T-helper 17 cell (primary cell): ENCODE measurements around the gene SEC16A. TPM values are rescaled to one million over a fixed set of nuclear protein-coding genes. Genes with fewer than 3 reads are reported as not detected.

Source experiments
- ATAC-seq: fragments of 150-1000 bp; cut with Tn5 transposase; 2 replicates; pipeline ENCODE4 v1.10.0; 2021; ENCODE audit warnings: mild to moderate bottlenecking, moderate library complexity
- DNase-seq, 3 donors: peaks; one replicate each; pipeline versions ENCODE4 v3.0.0 to v3.0.0-alpha.2; 2020 to 2021
- H3K9me3 ChIP-seq: one replicate; pipeline ENCODE4 v1.7.0; 2013; ENCODE audit warnings: low read length, mild to moderate bottlenecking; ENCODE audit not compliant: control insufficient read depth, poor library complexity, severe bottlenecking
- H3K27ac Mint-ChIP-seq: one replicate; pipeline ENCODE4 v1.8.0; 2022; ENCODE audit warnings: mild to moderate bottlenecking, moderate library complexity, mixed read lengths
- H3K27me3 Mint-ChIP-seq: one replicate; pipeline ENCODE4 v1.8.0; 2022; ENCODE audit warnings: mixed read lengths
- H3K36me3 Mint-ChIP-seq: one replicate; pipeline ENCODE4 v1.8.0; 2022; ENCODE audit warnings: low read depth, mixed read lengths
- H3K4me1 Mint-ChIP-seq: one replicate; pipeline ENCODE4 v1.8.0; 2022; ENCODE audit warnings: mild to moderate bottlenecking, mixed read lengths
- H3K4me3 Mint-ChIP-seq: one replicate; pipeline ENCODE4 v1.8.0; 2022; ENCODE audit warnings: mild to moderate bottlenecking, moderate library complexity, mixed read lengths
- total RNA-seq, 4 donors: library from RNA in 2 of 4; stranded (reverse) in 2 of 4; gene quantifications; one replicate each; pipeline ENCODE4 v1.2.3 and lab custom pipeline; 2022 to 2026

SEC16A gene
- total RNA-seq, 2 donors from 2014 or later = 71.7 to 74.7 TPM

DNA sequence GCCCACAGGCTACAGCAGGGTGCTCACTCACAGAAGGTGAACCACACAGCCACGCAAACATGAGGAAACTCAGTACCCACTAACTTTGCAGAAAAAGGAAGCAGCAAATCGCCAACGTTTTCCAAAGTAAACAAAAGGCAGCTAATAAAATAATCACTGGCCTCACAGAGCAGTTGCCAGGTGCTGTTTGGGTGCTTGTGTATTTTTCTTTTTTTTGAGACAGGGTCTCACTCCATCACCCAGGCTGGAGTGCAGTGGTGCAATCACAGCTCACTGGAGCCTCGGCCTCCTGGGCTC lies 86.7 kb downstream of the SEC16A start:
- H3K4me1 Mint-ChIP-seq = peaks cover 18% of the 10 kb centered on the region
- ATAC-seq = no peak
- H3K36me3 Mint-ChIP-seq = peaks cover 3% of the 10 kb centered on the region
- no peaks in the 10 kb centered on the region for H3K27me3 Mint-ChIP-seq
- DNase-seq = no peak
- no peak overlapping the region for H3K4me3 Mint-ChIP-seq
- H3K27ac Mint-ChIP-seq = no peak overlapping the region
- H3K9me3 ChIP-seq = no peaks in the 10 kb centered on the region

DNA sequence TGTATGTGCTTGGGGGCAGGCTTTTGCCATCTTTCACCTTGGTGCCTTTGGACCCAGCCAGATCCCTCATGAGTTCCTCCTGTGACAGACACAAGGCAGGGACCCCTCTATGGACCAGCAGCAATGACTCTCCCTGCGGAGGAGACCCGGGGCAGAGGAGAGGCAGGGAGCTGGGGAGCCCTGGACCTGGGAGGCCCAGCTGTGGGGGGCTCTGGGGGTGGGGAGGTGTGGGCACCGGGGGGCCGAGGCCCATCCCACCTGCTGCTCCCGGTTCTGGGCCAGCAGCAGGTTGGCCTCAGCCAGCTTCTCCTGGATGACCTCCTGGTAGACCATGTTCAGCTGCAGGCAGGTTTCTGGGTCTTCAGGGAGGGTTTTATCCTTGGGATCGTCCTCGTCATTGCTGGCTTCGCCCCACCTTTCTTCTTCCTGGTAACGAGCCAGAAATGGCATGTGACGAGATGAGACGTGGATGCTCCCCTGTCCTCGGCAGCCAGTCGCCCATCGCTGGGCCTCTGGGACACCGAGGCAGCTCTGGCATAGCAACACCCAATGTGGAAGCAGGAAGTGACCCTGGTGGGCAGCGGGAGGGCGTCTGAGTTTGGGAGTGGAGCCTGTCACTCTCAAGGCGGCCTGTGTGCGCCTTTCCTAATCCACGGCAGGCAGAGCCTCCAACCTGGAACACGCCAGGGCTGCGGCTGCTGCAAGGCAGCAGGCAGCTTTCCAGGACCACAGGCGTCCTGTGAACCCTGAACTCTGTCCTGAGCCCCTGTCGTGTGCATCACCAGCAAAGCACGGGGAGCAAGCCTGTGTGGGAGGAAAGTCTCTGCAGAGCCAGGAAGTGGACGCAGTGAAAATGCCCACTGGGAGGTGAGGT lies 87.3 kb downstream of the SEC16A start:
- no peaks in the 10 kb centered on the region for H3K27me3 Mint-ChIP-seq
- ATAC-seq (no peak), DNase-seq (no peak)
- no peak overlapping the region for H3K4me3 Mint-ChIP-seq
- no peaks in the 10 kb centered on the region for H3K9me3 ChIP-seq
- peaks cover 17% of the 10 kb centered on the region for H3K4me1 Mint-ChIP-seq
- H3K27ac Mint-ChIP-seq = no peak overlapping the region
- peaks cover 4% of the 10 kb centered on the region for H3K36me3 Mint-ChIP-seq

DNA sequence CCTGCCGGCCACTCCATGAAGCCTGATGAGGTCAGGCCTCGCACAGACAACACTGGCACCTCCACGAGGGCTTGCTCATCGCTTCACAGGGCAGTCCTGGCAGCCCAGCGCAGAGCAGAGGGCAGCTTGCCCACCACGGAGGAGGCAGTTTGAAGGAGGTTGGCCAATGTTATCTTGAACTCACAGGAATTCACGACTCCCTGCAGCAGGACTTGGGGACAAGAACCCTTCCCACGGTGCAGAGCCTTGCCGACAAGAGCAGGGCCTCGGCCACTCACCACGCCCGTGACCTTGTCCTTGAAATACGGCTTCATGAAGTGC lies 87.9 kb downstream of the SEC16A start:
- ATAC-seq = no peak
- no peak overlapping the region for H3K27ac Mint-ChIP-seq
- H3K36me3 Mint-ChIP-seq = peaks cover 4% of the 10 kb centered on the region
- no peak for DNase-seq
- no peaks in the 10 kb centered on the region for H3K27me3 Mint-ChIP-seq
- peaks cover 15% of the 10 kb centered on the region for H3K4me1 Mint-ChIP-seq
- H3K4me3 Mint-ChIP-seq = no peak overlapping the region
- H3K9me3 ChIP-seq = no peaks in the 10 kb centered on the region

- H3K4me1 Mint-ChIP-seq = peaks cover 17% of the 10 kb centered on the region
Observed at GRCh38 chr9:136394312-136395019, 88.4 kb downstream of the SEC16A start.

GRCh38 chr9:136393531-136393930 lies 89.3 kb downstream of the SEC16A start:
- Mint-ChIP-seq H3K36me3 (peaks cover 6% of the 10 kb centered on the region), H3K4me1 (peaks cover 10% of the 10 kb centered on the region), H3K4me3 (no peak overlapping the region), H3K27me3 (no peaks in the 10 kb centered on the region), H3K27ac (no peak overlapping the region)
- DNase-seq (no peak), ATAC-seq (no peak)
- no peaks in the 10 kb centered on the region for H3K9me3 ChIP-seq

More at GRCh38 chr9:136394312-136395019, 88.4 kb downstream of the SEC16A start:
- Mint-ChIP-seq H3K4me3 (no peak overlapping the region), H3K27ac (no peak overlapping the region), H3K27me3 (no peaks in the 10 kb centered on the region), H3K36me3 (peaks cover 6% of the 10 kb centered on the region)
- no peak for DNase-seq
- no peaks in the 10 kb centered on the region for H3K9me3 ChIP-seq
- no peak for ATAC-seq

DNA sequence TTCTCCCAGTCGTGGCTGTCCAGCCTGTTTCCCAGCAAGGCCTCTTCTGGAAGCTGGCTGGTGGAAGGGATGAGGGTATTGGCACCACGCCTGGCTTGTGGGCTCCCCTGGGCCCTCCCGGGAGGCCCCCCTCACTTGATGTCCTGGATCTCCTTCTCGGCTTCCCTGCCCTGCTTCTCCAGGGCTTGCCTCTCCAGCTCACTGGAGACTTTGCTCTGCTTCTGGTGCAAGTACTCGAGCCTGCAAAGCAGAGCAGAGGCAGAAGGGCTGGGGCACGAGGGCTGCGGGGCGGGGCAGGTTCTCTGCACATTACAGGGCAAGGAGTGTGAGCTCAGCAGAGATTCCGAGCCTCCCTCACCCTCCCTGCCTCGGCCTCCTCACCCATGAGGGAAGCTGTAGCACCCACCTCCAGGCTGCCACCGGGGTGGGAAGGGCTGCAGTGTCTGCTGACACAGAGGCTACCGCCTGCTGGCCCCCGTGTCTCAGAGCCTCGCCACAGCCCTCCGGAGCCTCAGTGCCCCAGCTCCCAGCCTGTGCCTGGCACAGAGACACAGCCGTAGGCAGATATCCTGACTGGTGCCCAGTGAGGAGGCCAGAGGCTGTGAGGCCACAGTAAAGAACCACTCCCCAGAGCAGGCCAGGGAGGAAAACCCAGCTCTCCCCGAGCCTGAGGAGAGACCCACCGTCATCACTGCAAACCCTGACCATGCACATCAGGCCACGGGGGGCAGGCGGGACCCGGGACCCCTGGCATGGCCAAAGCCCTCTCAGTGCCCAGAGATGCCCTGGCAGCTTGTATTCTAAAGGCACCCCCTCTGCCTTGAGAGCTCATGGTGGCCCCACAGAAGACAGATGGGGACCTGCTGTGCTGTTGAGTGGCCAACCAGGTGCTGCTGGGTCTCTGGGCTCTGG lies 90.0 kb downstream of the SEC16A start:
- no peaks in the 10 kb centered on the region for H3K9me3 ChIP-seq
- Mint-ChIP-seq H3K27me3 (no peaks in the 10 kb centered on the region), H3K36me3 (peaks cover 6% of the 10 kb centered on the region), H3K4me1 (peaks cover 6% of the 10 kb centered on the region), H3K27ac (no peak overlapping the region), H3K4me3 (no peak overlapping the region)
- ATAC-seq (no peak), DNase-seq (no peak)

DNA sequence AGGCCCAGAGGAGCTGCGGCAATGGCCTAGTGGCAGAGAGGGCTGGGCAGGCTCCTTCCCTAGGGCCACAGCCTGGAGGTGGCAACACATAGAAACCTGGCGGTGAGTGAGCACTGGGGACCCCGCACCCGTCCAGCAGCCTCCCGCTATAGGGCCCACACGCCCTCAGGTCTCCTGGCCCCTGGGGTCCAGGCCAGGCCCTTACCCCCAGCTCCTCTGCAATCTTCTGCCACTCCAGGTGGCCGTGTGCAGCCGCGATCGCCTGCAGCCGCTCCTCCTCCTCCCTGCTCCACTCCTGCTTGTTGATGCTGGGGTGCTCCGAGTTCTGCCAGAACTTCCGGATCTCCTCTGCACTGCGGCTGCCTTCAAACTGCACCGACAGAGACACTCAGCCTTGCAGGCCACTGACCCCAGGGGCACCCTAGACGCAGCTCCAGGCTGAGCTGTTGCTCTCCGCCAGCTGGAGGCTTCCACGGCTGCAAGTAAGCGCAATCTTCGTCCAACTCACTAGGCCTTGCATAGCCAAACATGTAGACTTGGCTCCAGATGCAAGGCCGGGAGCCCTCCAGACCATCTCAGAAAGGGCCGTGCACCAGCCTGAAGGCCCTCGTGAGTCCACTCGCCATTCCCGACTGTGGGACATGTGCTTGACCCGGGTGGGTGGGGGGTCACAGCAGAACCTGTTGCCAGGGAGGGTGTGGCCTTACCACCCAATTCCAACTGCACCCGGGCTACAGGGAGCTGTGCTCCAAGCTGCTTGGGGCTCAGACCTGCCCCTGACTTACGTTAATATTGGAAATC lies 90.9 kb downstream of the SEC16A start:
- no peak overlapping the region for H3K27ac Mint-ChIP-seq
- DNase-seq (no peak), ATAC-seq (no peak)
- H3K36me3 Mint-ChIP-seq = peaks cover 6% of the 10 kb centered on the region
- no peaks in the 10 kb centered on the region for H3K27me3 Mint-ChIP-seq
- no peaks in the 10 kb centered on the region for H3K9me3 ChIP-seq
- H3K4me1 Mint-ChIP-seq = peaks cover 6% of the 10 kb centered on the region
- H3K4me3 Mint-ChIP-seq = no peak overlapping the region

Other genes starting within 250 kb of the SEC16A start
- 10 to 100 TPM; 12.6 to 15.5 TPM for gene QSOX2, start 237.2 kb downstream of the SEC16A start, total RNA-seq
- gene CCDC187, start 178.9 kb downstream of the SEC16A start, total RNA-seq = under 1 TPM in 1 of 2 donors, not detected in 1; 0.12 TPM
- 10 to 100 TPM in 1 of 2 donors, 1 to 10 TPM in 1; 7.4 to 10.8 TPM for gene GPSM1, start 155.5 kb downstream of the SEC16A start, total RNA-seq
- 10 to 100 TPM; 19.3 to 28.6 TPM for gene DNLZ, start 119.3 kb downstream of the SEC16A start, total RNA-seq
- 1 to 10 TPM in 1 of 2 donors, under 1 TPM in 1; 0.86 to 1.9 TPM for gene CARD9, start 109.4 kb downstream of the SEC16A start, total RNA-seq
- gene SNAPC4, start 82.9 kb downstream of the SEC16A start, total RNA-seq = 10 to 100 TPM; 10.6 to 11.0 TPM
- gene ENTR1, start 72.4 kb downstream of the SEC16A start, total RNA-seq = 10 to 100 TPM; 46.5 to 51.8 TPM
- gene PMPCA, start 72.4 kb downstream of the SEC16A start, total RNA-seq = 10 to 100 TPM; 62.2 to 80.3 TPM
- gene INPP5E, start 43.2 kb downstream of the SEC16A start, total RNA-seq = 10 to 100 TPM; 26.0 to 32.7 TPM
- 10 to 100 TPM; 31.7 to 37.5 TPM for gene NOTCH1, start 63.0 kb upstream of the SEC16A start, total RNA-seq
- 1 to 10 TPM in 1 of 2 donors, not detected in 1; 5.7 TPM for gene EGFL7, start 179.9 kb upstream of the SEC16A start, total RNA-seq
- 1 to 10 TPM; 7.7 to 8.5 TPM for gene AGPAT2, start 204.4 kb upstream of the SEC16A start, total RNA-seq
- gene DIPK1B, start 229.5 kb upstream of the SEC16A start, total RNA-seq = 1 to 10 TPM; 1.3 to 3.2 TPM